K562 (cell line): ENCODE data around the gene CEMIP2.

Source experiments
- CBFB ChIP-seq: sonication (generic); formaldehyde crosslinking; IDR thresholded peaks from 2 replicates; pipeline ENCODE4 v1.4.0; 2020; ENCODE audit warnings: mild to moderate bottlenecking, missing genetic modification reagents
- CTCF ChIP-seq, 3 experiments: IDR thresholded peaks in 2 of 3; conservative IDR thresholded peaks in 1 of 3; 2 replicates each; pipeline ENCODE4 v1.5.1; 2011 to 2012; ENCODE audit warnings: low read length in 3 of 3, mild to moderate bottlenecking in 3 of 3, control low read depth in 2 of 3, improper control_type of control experiment in 1 of 3, inconsistent platforms in 1 of 3, low read depth in 1 of 3, mixed read lengths in 1 of 3, moderate library complexity in 1 of 3; ENCODE audit not compliant: insufficient read depth in 2 of 3
- EP300 ChIP-seq: IDR thresholded peaks from 2 replicates; pipeline ENCODE4 v1.6.1; 2012; ENCODE audit warnings: low read length, improper control_type of control experiment
- SIRT6 ChIP-seq: IDR thresholded peaks from one replicate; pipeline ENCODE4 v1.6.1; 2012; ENCODE audit warnings: low read depth, mild to moderate bottlenecking, control low read depth, inconsistent platforms, low read length, moderate library complexity

GRCh38 chr9:71812385-71812784, 44.1 kb upstream of the CEMIP2 start:
- TF ChIP-seq CBFB (CRISPR knock-in tag) (no peak), SIRT6 (no peak), CTCF (IDR thresholded peaks at IDR 0.05 in 2 of 3, conservative IDR thresholded peaks at IDR 0.05 in 1 of 3; ENCODE audit: insufficient read depth in 2 of 3, low read depth in 1 of 3, low read length in 3 of 3) (no peak), EP300 (no peak)
